KOPT-K1 (cell line): ENCODE measurements around the gene SERINC2.

Experiments
- H3K27ac ChIP-seq: fragments of 200-600 bp; sonication (generic); 2 replicates; pipeline ENCODE4 v1.5.1; 2016; ENCODE audit warnings: antibody characterized with exemption, mild to moderate bottlenecking, low read depth, low read length; ENCODE audit not compliant: poor library complexity, severe bottlenecking
- H3K36me3 ChIP-seq: fragments of 200-600 bp; sonication (generic); 2 replicates; pipeline ENCODE4 v1.5.1; 2017; ENCODE audit warnings: antibody characterized with exemption, mild to moderate bottlenecking, low read length, moderate library complexity; ENCODE audit not compliant: insufficient read depth
- H3K9me3 ChIP-seq: fragments of 200-600 bp; sonication (generic); 2 replicates; pipeline ENCODE4 v1.5.1; 2017; ENCODE audit warnings: antibody characterized with exemption, low read length, mild to moderate bottlenecking; ENCODE audit not compliant: insufficient read depth, poor library complexity, severe bottlenecking

SERINC2 gene

GRCh38 chr1:31432592-31433395, 19.8 kb downstream of the SERINC2 start:
- no peak overlapping the region for H3K27ac ChIP-seq
- H3K36me3 ChIP-seq: no peaks in the 10 kb centered on the region
- H3K9me3 ChIP-seq: no peaks in the 10 kb centered on the region

DNA sequence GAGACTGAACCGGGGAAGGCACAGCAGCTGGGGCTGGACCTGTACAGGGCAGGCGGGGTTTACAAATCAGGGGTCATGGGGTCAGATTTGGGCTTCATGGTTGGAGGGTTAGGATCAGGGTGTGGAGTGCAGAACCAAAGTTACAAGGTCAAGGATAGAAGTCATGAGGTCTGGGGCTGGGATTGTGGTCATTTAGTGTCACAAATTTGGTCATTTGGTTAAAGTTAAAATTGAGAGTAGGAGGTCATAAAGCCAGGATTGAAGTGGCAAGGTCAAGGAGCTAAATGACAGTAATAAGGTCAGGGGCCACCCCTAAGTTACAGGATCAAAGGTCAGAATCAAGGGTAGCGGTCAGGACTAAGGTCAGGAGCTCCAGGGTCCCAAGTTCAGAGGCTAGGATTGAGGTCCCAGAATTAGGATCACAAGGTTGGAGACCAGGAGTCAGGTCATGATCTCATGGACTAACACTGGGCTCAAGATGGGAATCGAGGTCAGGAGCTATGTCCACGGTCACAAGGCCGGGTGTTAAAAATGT, 20.4 kb downstream of the SERINC2 start:
- Histone ChIP-seq H3K9me3 (no peaks in the 10 kb centered on the region), H3K36me3 (no peaks in the 10 kb centered on the region), H3K27ac (no peak overlapping the region)

GRCh38 chr1:31434101-31434871, 21.3 kb downstream of the SERINC2 start:
- no peaks in the 10 kb centered on the region for H3K9me3 ChIP-seq
- no peak overlapping the region for H3K27ac ChIP-seq
- no peaks in the 10 kb centered on the region for H3K36me3 ChIP-seq

GRCh38 chr1:31434979-31435378, 22.0 kb downstream of the SERINC2 start:
- no peaks in the 10 kb centered on the region for H3K36me3 ChIP-seq
- H3K9me3 ChIP-seq: no peaks in the 10 kb centered on the region
- H3K27ac ChIP-seq: no peak overlapping the region

DNA sequence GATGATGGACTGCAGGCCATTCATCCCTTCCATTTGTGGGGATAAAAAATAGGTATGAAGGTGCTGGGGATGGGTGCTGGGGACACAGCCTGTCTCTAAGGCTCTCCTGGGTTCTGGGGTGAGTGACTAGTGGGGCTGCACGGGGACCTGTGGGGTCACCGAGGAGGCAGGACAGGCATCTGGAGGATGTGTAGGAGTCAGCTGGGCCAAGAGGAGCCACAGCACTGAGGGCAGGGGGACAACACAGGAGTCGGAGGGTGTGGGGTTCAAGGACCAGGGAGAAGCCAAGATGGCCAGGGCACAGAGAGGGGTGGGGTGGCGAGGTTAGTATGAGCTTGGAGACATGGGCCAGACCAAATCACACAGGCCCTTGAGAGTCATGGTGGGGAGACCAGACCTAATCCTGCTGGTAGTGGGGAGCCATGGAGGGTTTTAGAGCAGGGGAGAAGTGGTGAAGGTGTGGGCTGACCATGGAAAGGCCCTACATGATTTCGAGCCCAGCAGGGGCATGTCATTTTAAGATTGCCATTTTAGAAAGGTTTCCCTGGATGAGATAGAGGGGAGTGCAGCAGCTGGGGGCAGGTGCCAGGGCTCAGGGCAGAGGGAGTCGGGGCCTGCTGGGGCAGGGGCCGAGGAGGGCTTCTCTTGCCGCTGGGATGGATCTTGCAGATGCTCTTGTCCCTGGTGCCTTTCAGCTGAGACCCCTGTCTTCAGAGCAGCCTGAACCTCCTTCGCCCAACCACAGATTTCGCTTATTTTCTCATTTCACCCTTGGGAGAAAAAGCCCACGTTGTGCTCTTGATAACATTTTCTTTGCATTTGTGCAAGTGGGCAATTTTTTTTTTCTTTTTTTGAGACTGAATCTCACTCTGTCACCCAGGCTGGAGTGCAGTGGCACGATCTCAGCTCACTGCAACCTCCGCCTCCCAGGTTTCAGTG, 22.7 kb downstream of the SERINC2 start:
- Histone ChIP-seq H3K36me3 (no peaks in the 10 kb centered on the region), H3K27ac (no peak overlapping the region), H3K9me3 (no peaks in the 10 kb centered on the region)

DNA sequence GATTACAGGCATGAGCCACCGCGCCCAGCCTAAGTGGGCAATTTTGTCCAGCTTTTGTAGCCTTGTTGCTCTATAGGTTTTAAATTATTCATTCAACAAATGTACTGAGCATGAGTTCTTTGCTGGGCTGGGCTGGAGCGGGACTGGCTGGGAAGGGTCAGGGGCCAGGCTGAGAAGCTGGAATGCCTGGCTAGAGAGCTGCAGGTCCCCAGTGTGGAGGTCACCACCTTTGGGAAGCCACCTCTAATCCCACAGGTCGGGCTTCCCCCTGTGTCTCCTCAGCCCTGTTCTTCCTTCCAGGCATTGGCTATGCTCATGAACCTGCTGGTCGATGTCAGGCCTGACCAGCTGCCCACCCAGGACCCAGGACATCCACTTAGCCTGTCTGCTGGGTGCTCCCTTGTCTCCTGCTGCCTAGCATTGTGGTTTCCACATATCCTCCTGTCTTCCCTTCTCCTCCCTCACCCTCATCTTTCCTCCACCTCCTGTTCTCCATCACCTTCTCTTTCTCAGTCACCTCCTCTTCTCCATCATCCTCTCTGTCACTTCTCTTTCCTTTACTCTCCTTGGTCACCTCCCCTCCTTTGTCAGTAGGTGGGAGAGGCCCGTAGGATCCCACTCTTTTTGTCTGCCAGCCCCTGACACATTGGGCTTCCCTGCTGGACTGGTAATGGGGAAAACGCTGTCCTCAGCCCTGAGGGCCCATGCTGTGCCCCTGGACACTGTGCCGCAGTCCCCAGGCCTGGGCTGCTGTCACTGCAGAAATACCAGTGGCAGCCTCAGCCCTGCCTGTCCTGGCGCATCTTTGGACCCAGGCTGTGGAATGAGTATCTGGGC, 23.8 kb downstream of the SERINC2 start:
- no peaks in the 10 kb centered on the region for H3K9me3 ChIP-seq
- H3K27ac ChIP-seq: no peak overlapping the region

DNA sequence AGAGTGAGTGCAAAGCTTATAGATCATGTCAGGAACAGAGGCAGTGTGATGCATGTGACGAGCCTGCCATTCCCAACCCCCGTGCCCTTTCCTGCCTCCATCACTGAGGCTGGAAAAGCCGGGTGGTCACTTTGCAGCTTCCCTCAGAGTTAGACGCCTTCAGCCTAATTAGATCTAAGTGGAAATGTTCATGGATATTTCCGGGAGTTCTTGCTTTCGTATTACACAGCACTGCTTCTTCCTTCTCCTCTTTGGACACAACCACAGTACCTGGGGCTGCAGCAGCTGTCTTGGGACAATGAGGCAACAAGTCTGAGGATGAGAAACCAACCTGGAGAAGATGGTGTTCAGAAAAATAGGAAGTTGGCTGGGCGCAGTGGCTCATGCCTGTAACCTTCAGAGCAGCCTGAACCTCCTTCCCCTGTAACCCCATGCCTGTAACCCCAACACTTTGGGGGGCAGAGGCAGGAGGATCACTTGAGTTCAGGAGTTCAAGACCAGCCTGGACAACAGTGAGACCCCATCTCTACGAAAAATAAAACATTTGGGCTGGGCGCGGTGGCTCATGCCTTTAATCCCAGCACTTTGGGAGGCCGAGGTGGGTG, 24.5 kb downstream of the SERINC2 start:
- Histone ChIP-seq H3K36me3 (no peaks in the 10 kb centered on the region), H3K27ac (no peak overlapping the region), H3K9me3 (no peaks in the 10 kb centered on the region)

More for the DNA sequence above, 23.8 kb downstream of the SERINC2 start:
- no peaks in the 10 kb centered on the region for H3K36me3 ChIP-seq

- peaks cover 12% of the 10 kb centered on the region for H3K9me3 ChIP-seq
- H3K27ac ChIP-seq: no peak overlapping the region
- no peaks in the 10 kb centered on the region for H3K36me3 ChIP-seq
These were observed 26.3 kb downstream of the SERINC2 start for GRCh38 chr1:31439276-31439675.

DNA sequence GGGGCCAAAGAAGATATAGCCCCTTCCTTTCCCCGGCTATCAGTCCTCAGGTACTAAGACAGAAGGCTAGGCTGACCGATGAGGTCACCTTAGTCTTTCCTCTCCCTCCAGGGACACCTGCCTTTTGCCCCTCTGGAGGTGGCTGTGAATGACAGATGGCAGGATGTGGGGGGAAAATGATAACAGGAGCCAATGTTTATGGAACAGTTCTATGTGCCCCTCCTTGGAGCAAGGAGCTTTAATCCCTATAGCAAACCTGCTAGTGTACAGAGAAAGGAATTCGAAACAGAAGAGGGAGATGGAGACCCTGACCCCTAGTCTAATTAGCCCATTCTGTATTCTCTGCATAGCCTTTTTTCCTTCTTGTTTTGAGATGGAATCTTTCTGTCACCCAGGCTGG, 28.1 kb downstream of the SERINC2 start:
- H3K9me3 ChIP-seq: peaks cover 14% of the 10 kb centered on the region
- H3K27ac ChIP-seq: no peak overlapping the region
- H3K36me3 ChIP-seq: no peaks in the 10 kb centered on the region

- Histone ChIP-seq H3K27ac (no peak overlapping the region), H3K36me3 (no peaks in the 10 kb centered on the region), H3K9me3 (peaks cover 14% of the 10 kb centered on the region)
These were observed 28.5 kb downstream of the SERINC2 start for GRCh38 chr1:31441558-31441957.

GRCh38 chr1:31441970-31442647, 29.1 kb downstream of the SERINC2 start:
- no peak overlapping the region for H3K27ac ChIP-seq
- H3K9me3 ChIP-seq: peaks cover 14% of the 10 kb centered on the region
- no peaks in the 10 kb centered on the region for H3K36me3 ChIP-seq

GRCh38 chr1:31442648-31442994, 29.6 kb downstream of the SERINC2 start:
- Histone ChIP-seq H3K9me3 (peaks cover 14% of the 10 kb centered on the region), H3K27ac (no peak overlapping the region), H3K36me3 (no peaks in the 10 kb centered on the region)

GRCh38 chr1:31443673-31444072, 30.7 kb downstream of the SERINC2 start:
- H3K27ac ChIP-seq: no peak overlapping the region
- H3K36me3 ChIP-seq: no peaks in the 10 kb centered on the region
- peaks cover 14% of the 10 kb centered on the region for H3K9me3 ChIP-seq
